Activated naive CD8-positive, alpha-beta T cell treated with anti-CD3 and anti-CD28 coated beads, Interleukin-2, amount 10 ng/mL, durations not matched to agents 7 days and 5 days (primary cell): ENCODE measurements around the gene CEP83. TPM values are rescaled to one million over a fixed set of nuclear protein-coding genes. Genes with fewer than 3 reads are reported as not detected.
"Not testable (repeated sequence)": the region's sequence is repeated elsewhere in the genome, so short reads cannot be mapped to it uniquely, and the experiment has no call there.

Source experiments
- ATAC-seq: fragments of 150-1000 bp; cut with Tn5 transposase; one replicate; pipeline ENCODE4 v1.10.0; 2021; ENCODE audit warnings: low read depth, moderate library complexity
- POLR2A ChIA-PET: fragments of 350-600 bp; sonication (Branson Sonifier 250); formaldehyde crosslinking; loops from one replicate; lab custom pipeline; 2021; ENCODE audit warnings: antibody characterized with exemption; lab: Charles Lee
- DNase-seq: peaks from one replicate; pipeline ENCODE4 v3.0.0; 2021
- H3K27ac Mint-ChIP-seq: one replicate; pipeline ENCODE4 v1.8.0; 2022; ENCODE audit warnings: mild to moderate bottlenecking, mixed read lengths
- H3K27me3 Mint-ChIP-seq: one replicate; pipeline ENCODE4 v1.8.0; 2022; ENCODE audit warnings: mild to moderate bottlenecking, moderate library complexity, mixed read lengths
- H3K36me3 Mint-ChIP-seq: one replicate; pipeline ENCODE4 v1.8.0; 2021; ENCODE audit warnings: mild to moderate bottlenecking, mixed read lengths
- H3K4me1 Mint-ChIP-seq: one replicate; pipeline ENCODE4 v1.8.0; 2021; ENCODE audit warnings: mixed read lengths
- H3K4me3 Mint-ChIP-seq: one replicate; pipeline ENCODE4 v1.8.0; 2022; ENCODE audit warnings: mild to moderate bottlenecking, moderate library complexity, mixed read lengths
- H3K9me3 Mint-ChIP-seq: one replicate; pipeline ENCODE4 v1.8.0; 2021; ENCODE audit warnings: mixed read lengths
- total RNA-seq, 2 experiments: library from RNA; stranded (reverse); gene quantifications; one replicate each; pipeline ENCODE4 v1.2.3, GENCODE V29; 2021

The CEP83 gene
- total RNA-seq, 2 experiments from 2014 or later = 13.2 to 19.1 TPM

DNA sequence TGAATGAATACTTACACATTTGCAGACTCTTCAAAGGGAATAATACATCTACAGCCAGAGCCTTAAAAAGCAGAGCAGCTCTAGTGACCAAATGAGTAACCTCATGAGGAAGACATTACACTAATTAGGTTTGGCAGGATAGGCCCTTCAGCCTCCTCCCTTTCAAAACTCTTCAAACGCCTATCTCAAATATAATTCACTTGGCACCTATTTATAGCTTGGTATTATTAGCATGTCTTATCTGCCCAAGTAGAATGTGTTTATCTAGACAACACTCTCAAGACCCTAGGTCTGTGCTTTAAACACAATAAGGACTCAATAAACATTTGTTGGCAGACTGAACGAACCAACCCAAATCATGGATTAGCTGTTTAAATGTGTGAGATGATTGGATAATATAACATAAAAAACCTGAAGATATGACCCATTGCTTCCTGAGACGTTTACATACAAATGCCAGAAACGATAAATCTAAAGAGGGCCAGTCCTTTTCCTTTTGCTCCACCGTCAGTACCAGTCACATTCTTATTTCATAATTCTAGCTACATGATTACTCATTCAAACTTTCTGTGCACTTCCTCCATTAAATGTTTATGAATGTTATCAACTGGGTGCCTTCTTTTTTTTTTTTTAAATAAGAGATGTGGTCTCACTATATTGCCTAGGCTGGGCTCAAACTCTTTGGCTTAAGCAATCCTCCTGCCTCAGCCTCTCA is 123.3 kb downstream of the CEP83 start:
- POLR2A ChIA-PET = no interaction called here

DNA sequence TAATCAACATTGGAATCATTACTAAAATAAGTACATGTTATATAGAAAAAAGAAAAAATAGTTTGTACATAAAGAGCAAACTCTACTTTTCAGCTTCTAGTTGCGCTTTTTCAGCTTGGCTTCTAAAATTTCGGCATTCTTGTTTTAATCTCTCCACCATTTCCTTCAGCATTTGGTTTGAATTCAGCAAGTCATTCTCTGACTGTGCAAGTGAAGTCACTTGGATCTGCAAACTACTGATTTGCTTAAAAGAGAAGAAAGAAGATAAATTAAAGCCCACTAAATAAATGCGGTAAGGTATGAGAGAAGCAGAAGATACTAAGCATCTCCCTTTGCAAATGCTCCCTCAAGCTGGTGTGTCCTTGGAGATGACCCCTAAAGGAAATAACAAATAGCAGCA is 126.3 kb downstream of the CEP83 start:
- POLR2A ChIA-PET = interaction anchor here (0.5 to 0.6 kb wide), 2 partner anchors 39 to 118 kb away, joined by 3 to 4 read pairs; no protein-coding TSS in a partner anchor
- peaks cover 18% of the 10 kb centered on the region for H3K36me3 Mint-ChIP-seq
- ATAC-seq (no peak), DNase-seq (no peak)
- no peak overlapping the region for H3K4me3 Mint-ChIP-seq
- no peak overlapping the region for H3K27ac Mint-ChIP-seq
- H3K4me1 Mint-ChIP-seq = no peaks in the 10 kb centered on the region
- no peaks in the 10 kb centered on the region for H3K27me3 Mint-ChIP-seq
- no peaks in the 10 kb centered on the region for H3K9me3 Mint-ChIP-seq

More for the DNA sequence above, 123.3 kb downstream of the CEP83 start:
- Mint-ChIP-seq H3K27ac (no peak overlapping the region), H3K4me1 (no peaks in the 10 kb centered on the region), H3K9me3 (peaks cover 2% of the 10 kb centered on the region), H3K27me3 (no peaks in the 10 kb centered on the region), H3K36me3 (peaks cover 19% of the 10 kb centered on the region), H3K4me3 (no peak overlapping the region)
- ATAC-seq (no peak), DNase-seq (no peak)

DNA sequence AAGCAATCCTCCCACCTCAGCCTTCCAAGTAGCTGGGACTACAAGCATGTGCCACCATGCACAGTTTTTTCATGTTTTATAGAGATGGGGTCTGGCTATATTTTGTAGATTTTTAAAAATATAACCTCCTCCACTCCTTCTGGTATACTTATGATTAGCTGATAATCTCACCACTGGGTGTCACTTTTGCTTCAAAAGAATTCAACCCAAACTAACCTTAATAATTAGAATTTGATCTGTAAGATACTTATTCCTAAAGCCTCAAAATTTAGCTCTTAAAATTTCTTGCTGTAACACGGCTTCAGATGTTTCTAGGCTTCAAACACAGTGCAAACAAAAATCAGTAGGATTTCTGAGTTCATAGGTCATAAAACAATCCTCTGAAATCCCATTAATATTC is 130.3 kb downstream of the CEP83 start:
- Mint-ChIP-seq H3K36me3 (peaks cover 41% of the 10 kb centered on the region), H3K27me3 (no peaks in the 10 kb centered on the region), H3K4me1 (peaks cover 3% of the 10 kb centered on the region), H3K9me3 (no peaks in the 10 kb centered on the region), H3K4me3 (no peak overlapping the region), H3K27ac (no peak overlapping the region)
- POLR2A ChIA-PET = no interaction called here
- DNase-seq (no peak), ATAC-seq (no peak)

DNA sequence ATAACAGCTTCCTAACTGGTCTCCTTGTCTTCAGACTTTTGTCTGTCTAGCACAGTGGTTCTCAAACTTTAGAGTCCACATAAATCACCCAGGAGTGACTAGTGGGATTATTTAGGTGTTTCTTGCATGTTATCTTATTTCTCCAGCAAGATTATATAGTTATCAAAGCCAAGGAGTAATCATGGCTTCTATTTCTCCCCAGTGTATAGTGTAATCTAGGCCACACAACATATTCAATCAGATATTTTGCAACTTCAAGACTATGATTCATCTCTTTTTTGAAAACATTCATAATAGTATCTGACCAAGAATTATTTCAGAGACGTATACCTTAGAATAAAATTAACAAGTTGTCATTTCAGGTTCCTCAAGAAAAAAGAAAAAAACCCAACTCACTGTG is 131.9 kb downstream of the CEP83 start:
- Mint-ChIP-seq H3K4me1 (peaks cover 3% of the 10 kb centered on the region), H3K36me3 (peaks cover 47% of the 10 kb centered on the region), H3K4me3 (no peak overlapping the region), H3K27ac (no peak overlapping the region), H3K27me3 (no peaks in the 10 kb centered on the region), H3K9me3 (peaks cover 3% of the 10 kb centered on the region)
- no peak for DNase-seq
- no peak for ATAC-seq
- POLR2A ChIA-PET = no interaction called here

DNA sequence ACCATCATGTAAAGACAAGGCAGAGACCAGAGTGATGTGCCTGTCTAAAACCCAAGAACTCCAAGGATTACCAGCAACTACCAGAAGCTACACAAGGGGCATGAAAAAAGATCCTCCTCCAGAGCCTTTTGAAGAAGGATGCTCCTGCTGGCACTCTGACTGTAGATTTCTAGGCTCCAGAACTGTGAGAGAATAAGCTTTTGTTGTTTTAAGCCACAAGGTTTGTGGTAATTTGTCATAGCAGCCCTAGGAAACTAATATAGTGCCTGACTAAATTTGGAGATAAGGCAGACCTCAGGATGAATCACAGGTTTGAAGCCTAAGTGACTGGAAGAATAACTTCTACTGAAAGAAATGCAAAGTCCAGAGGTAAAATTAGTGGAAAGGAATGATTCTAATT is 132.9 kb downstream of the CEP83 start:
- ATAC-seq (no peak), DNase-seq (no peak)
- H3K36me3 Mint-ChIP-seq = peaks cover 56% of the 10 kb centered on the region
- no peak overlapping the region for H3K27ac Mint-ChIP-seq
- H3K4me1 Mint-ChIP-seq = peaks cover 3% of the 10 kb centered on the region
- H3K27me3 Mint-ChIP-seq = no peaks in the 10 kb centered on the region
- H3K4me3 Mint-ChIP-seq = no peak overlapping the region
- POLR2A ChIA-PET = no interaction called here
- H3K9me3 Mint-ChIP-seq = peaks cover 3% of the 10 kb centered on the region

GRCh38 chr12:94326234-94326633 is 133.4 kb downstream of the CEP83 start:
- no peak overlapping the region for H3K27ac Mint-ChIP-seq

DNA sequence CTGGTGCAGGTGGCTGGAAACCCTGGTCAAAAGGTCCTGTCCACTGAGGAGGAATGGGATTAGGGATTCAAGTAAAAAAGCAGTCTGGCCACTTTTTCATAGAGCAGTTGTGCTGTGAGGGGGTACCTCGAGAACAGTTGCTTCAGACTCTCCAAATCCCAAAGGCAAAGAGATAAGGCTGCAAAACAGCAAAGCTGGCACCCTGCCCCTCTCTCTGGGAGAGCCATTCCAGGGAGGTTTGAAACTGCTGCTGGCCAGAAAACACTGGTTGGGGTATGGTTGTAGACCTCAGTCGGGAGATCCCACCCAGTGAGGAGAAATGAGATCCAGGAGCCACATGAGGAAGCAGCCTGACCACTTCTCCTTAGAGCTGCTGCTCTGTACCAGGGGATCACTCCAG is 137.3 kb downstream of the CEP83 start:
- DNase-seq (no peak), ATAC-seq (no peak)
- Mint-ChIP-seq H3K36me3 (peaks cover 79% of the 10 kb centered on the region), H3K9me3 (peaks cover 40% of the 10 kb centered on the region), H3K4me3 (no peak overlapping the region), H3K27ac (no peak overlapping the region), H3K27me3 (no peaks in the 10 kb centered on the region), H3K4me1 (peaks cover 3% of the 10 kb centered on the region)
- POLR2A ChIA-PET = no interaction called here

More at GRCh38 chr12:94326234-94326633, 133.4 kb downstream of the CEP83 start:
- Mint-ChIP-seq H3K4me3 (no peak overlapping the region), H3K9me3 (peaks cover 8% of the 10 kb centered on the region), H3K4me1 (peaks cover 3% of the 10 kb centered on the region), H3K27me3 (no peaks in the 10 kb centered on the region), H3K36me3 (peaks cover 56% of the 10 kb centered on the region)
- POLR2A ChIA-PET = no interaction called here
- no peak for DNase-seq
- ATAC-seq = no peak

- DNase-seq = no peak
- Mint-ChIP-seq H3K27ac (no peak overlapping the region), H3K9me3 (peaks cover 50% of the 10 kb centered on the region), H3K27me3 (no peaks in the 10 kb centered on the region), H3K4me3 (no peak overlapping the region), H3K36me3 (peaks cover 77% of the 10 kb centered on the region), H3K4me1 (no peaks in the 10 kb centered on the region)
- POLR2A ChIA-PET = no interaction called here
- no peak for ATAC-seq
Observed at GRCh38 chr12:94320109-94320508, 139.6 kb downstream of the CEP83 start.

DNA sequence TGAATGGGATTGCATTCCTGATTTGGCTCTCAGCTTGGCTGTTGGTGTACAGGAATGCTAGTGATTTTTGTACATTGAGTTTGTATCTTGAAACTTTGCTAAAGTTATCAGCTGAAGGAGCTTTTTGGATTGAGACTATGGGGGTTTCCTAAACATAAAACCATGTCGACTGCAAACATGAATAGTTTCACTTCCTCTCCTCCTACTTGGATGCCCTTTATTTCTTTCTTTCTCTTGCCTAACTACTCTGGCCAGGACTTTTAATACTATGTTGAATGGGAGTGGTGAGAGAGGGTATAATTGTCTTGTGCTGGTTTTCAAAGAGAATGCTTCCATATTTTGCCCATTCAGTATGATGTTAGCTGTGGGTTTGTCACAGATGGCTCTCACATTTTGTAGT is 141.5 kb downstream of the CEP83 start:
- no peaks in the 10 kb centered on the region for H3K4me1 Mint-ChIP-seq
- no peak overlapping the region for H3K4me3 Mint-ChIP-seq
- no peak overlapping the region for H3K27ac Mint-ChIP-seq
- no peaks in the 10 kb centered on the region for H3K27me3 Mint-ChIP-seq
- POLR2A ChIA-PET = interaction anchor here (1.6 kb wide), 1 partner anchor 13 kb away, joined by 3 read pairs; no protein-coding TSS in a partner anchor
- H3K9me3 Mint-ChIP-seq = peaks cover 47% of the 10 kb centered on the region
- H3K36me3 Mint-ChIP-seq = peaks cover 66% of the 10 kb centered on the region
- ATAC-seq = no peak
- DNase-seq = no peak

GRCh38 chr12:94316600-94316999 is 143.1 kb downstream of the CEP83 start:
- H3K27me3 Mint-ChIP-seq, DNase-seq, H3K4me1 Mint-ChIP-seq, POLR2A ChIA-PET, H3K4me3 Mint-ChIP-seq, H3K27ac Mint-ChIP-seq, ATAC-seq: not testable (repeated sequence)
- Mint-ChIP-seq H3K36me3 (peaks cover 61% of the 10 kb centered on the region), H3K9me3 (peaks cover 45% of the 10 kb centered on the region)

DNA sequence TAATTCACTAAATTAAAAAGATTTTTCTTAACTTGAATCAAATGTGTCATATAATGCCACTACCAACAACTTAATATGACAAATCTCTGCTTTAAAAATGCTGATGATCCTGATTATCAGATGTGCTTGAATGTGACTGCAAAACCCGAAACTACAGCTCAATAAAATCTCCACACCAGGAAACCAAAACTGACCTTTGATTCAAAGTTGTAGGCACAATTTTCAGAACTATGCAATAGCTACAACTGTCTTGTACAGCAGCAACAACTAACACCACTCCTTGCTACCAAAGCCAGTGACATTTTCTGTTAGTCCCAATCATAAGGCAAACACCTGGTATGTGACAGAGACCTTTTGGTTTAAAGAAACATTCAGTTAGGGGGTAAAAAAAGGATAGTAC is 147.3 kb downstream of the CEP83 start:
- H3K27me3 Mint-ChIP-seq = no peaks in the 10 kb centered on the region
- no peak for ATAC-seq
- H3K4me3 Mint-ChIP-seq = no peak overlapping the region
- no peak overlapping the region for H3K27ac Mint-ChIP-seq
- H3K9me3 Mint-ChIP-seq = peaks cover 10% of the 10 kb centered on the region
- peaks cover 46% of the 10 kb centered on the region for H3K36me3 Mint-ChIP-seq
- DNase-seq = no peak
- POLR2A ChIA-PET = no interaction called here
- H3K4me1 Mint-ChIP-seq = peaks cover 6% of the 10 kb centered on the region

GRCh38 chr12:94309373-94309772 is 150.3 kb downstream of the CEP83 start:
- Mint-ChIP-seq H3K4me3 (no peak overlapping the region), H3K27ac (no peak overlapping the region), H3K9me3 (no peaks in the 10 kb centered on the region), H3K4me1 (peaks cover 25% of the 10 kb centered on the region), H3K36me3 (peaks cover 58% of the 10 kb centered on the region), H3K27me3 (no peaks in the 10 kb centered on the region)
- DNase-seq (no peak), ATAC-seq (no peak)
- POLR2A ChIA-PET = no interaction called here

DNA sequence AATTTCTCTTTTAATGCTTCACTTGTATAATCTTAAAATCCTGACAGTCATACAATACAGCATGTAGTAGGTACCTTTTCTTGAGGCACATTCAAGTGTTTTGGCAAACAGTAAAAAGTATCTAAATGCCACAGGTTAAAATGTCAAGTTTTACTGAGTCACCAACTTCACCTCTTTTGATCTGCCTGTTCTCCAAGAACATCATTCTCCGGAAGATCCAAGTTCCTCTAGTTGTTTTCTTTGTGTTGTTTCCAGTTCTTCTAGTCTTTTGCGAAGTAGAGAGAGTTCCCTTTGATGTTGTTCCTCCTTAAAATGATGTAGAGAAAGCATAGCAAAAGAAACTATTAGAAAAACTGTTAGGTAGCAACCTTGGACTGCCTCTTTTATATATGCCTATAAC is 151.1 kb downstream of the CEP83 start:
- no peaks in the 10 kb centered on the region for H3K9me3 Mint-ChIP-seq
- no peak overlapping the region for H3K4me3 Mint-ChIP-seq
- no peaks in the 10 kb centered on the region for H3K27me3 Mint-ChIP-seq
- no peak overlapping the region for H3K27ac Mint-ChIP-seq
- POLR2A ChIA-PET = no interaction called here
- peaks cover 30% of the 10 kb centered on the region for H3K4me1 Mint-ChIP-seq
- ATAC-seq (no peak), DNase-seq (no peak)
- H3K36me3 Mint-ChIP-seq = peaks cover 63% of the 10 kb centered on the region
